ENCODE measurements around the gene TRPM2. TPM values are rescaled to one million over a fixed set of nuclear protein-coding genes. Genes with fewer than 3 reads are reported as not detected.

TRPM2 gene
- polyA plus RNA-seq, 1 donor, result 0.57 TPM

GRCh38 chr21:44322621-44323325, 30.6 kb upstream of the TRPM2 start:
- DNase-seq, result no peak

GRCh38 chr21:44323591-44323990, 29.8 kb upstream of the TRPM2 start:
- DNase-seq, result no peak

GRCh38 chr21:44324106-44324853, 29.1 kb upstream of the TRPM2 start:
- no peak for DNase-seq

- DNase-seq, result no peak
Observed at GRCh38 chr21:44324854-44325107, 28.6 kb upstream of the TRPM2 start.

- no peak for DNase-seq
Observed at GRCh38 chr21:44325386-44326271, 27.8 kb upstream of the TRPM2 start.

GRCh38 chr21:44326272-44326647, 27.2 kb upstream of the TRPM2 start:
- no peak for DNase-seq

- no peak for DNase-seq
Observed at GRCh38 chr21:44326716-44327602, 26.5 kb upstream of the TRPM2 start.

GRCh38 chr21:44327603-44327974, 25.8 kb upstream of the TRPM2 start:
- DNase-seq, result no peak

GRCh38 chr21:44328242-44328895, 25.1 kb upstream of the TRPM2 start:
- no peak for DNase-seq

GRCh38 chr21:44329086-44329889, 24.1 kb upstream of the TRPM2 start:
- no peak for DNase-seq

GRCh38 chr21:44329971-44330681, 23.3 kb upstream of the TRPM2 start:
- no peak for DNase-seq

- DNase-seq, result no peak
Observed at GRCh38 chr21:44330698-44331097, 22.7 kb upstream of the TRPM2 start.

- no peak for DNase-seq
Observed at GRCh38 chr21:44331209-44331608, 22.2 kb upstream of the TRPM2 start.

GRCh38 chr21:44331650-44332307, 21.6 kb upstream of the TRPM2 start:
- no peak for DNase-seq

GRCh38 chr21:44332383-44332782, 21.0 kb upstream of the TRPM2 start:
- DNase-seq, result no peak

GRCh38 chr21:44332965-44333364, 20.5 kb upstream of the TRPM2 start:
- DNase-seq, result no peak

- no peak for DNase-seq
Observed at GRCh38 chr21:44333509-44334328, 19.7 kb upstream of the TRPM2 start.

- DNase-seq, result no peak
Observed at GRCh38 chr21:44334329-44335030, 18.9 kb upstream of the TRPM2 start.
